Activated T-cell treated with anti-CD3 and anti-CD28 coated beads, Interleukin-2, amount 50 U/mL, for 48 hours (primary cell): ENCODE measurements around the gene SIRT4.

Source experiments
- DNase-seq, 2 experiments: peaks; one replicate each; pipeline ENCODE4 v3.0.0-alpha.2; 2020

Gene SIRT4

GRCh38 chr12:120278137-120279069 lies 23.7 kb upstream of the SIRT4 start:
- DNase-seq, result no peak

DNA sequence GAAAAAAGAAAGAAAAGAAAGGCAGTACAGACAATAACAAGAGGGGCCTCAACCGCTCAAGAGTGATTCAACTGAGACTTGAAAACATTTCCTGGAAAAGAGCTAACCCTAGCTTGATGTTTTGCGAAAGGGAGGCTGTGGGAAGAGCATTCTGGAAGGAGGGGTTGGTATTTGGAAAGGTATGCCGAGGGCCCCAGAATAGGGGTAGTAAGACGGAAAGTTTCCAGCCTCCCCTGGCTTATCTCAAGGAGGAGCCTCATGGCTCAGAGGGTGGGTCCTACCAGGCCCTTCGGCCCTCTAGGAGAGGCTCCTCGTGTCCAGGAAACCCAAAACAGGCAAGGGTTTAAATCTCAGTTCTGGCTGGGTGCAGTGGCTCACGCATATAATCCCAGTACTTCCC lies 18.8 kb upstream of the SIRT4 start:
- no peak for DNase-seq

DNA sequence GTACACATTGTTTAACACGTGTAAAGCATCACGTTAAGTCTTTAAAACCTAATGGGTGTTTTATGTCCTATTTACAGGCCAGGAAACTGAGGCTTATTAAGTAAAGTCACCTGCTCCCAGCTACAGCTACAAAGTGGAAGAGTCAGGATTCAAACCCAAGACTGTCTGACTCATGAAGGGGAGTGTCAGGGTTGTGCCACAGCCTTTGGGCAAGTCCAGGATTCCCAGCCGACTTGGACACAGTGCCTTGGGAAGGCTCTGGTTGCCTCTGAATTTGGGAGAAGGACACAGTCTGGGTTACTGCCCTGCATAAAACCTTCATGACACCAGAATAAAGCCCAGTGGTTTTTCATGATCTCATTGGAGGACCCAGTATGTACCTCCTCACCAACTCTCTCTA lies 17.7 kb upstream of the SIRT4 start:
- DNase-seq, result no peak

DNA sequence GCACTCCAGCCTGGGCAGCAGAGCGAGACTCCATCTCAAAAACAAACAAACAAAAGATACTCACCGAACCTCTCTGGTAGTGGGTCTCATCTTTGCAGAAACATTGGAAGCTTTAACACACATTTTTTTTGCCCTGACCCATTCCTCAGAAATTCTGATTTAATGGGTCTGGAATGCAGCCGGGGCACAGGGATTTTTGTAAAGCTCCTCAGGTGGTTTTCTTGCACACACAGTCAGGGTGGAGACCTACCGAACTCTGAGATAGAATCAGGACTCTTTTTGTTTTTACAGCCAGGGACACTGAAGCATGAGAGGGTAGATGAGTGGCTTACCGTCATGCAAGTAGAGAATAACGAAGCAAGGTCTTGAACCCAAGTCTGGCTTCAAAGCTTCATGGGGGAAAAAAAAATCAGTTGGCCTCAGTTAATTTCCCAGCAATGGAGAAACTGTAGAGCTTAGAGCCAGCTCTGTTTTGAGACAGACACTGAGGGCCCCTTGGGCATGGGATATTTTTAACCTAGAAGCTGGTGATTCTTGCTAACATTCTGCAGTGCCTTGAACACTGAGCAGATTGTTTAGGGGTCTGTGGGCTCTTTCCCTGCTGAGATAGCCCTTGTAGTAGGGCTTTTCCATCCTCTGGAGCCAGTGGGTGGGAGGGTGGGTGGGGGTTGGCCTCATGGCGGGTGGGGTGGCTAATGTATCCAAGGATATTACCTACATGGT lies 15.2 kb upstream of the SIRT4 start:
- no peak for DNase-seq

DNA sequence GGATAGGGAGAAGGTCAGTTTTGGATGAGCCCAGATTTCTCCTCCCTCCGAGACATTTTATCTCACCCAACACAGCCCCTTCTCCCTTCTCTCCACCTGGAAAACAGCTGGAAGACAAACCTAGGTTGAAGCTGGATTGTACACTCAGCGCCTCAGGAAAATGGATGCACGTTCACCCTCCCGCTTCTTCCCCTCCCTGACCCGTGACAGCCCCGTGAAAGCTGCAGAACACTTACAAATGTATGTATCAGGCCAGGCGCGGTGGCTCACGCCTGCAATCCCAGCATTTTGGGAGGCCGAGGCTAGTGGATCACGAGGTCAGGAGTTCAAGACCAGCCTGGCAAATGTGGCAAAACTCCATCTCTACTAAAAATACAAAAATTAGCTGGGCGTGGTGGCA lies 14.6 kb upstream of the SIRT4 start:
- no peak for DNase-seq

GRCh38 chr12:120290609-120291305 lies 11.4 kb upstream of the SIRT4 start:
- peak; percentile 53 to 55 for DNase-seq

GRCh38 chr12:120292411-120292660 lies 9.8 kb upstream of the SIRT4 start:
- DNase-seq, result no peak

DNA sequence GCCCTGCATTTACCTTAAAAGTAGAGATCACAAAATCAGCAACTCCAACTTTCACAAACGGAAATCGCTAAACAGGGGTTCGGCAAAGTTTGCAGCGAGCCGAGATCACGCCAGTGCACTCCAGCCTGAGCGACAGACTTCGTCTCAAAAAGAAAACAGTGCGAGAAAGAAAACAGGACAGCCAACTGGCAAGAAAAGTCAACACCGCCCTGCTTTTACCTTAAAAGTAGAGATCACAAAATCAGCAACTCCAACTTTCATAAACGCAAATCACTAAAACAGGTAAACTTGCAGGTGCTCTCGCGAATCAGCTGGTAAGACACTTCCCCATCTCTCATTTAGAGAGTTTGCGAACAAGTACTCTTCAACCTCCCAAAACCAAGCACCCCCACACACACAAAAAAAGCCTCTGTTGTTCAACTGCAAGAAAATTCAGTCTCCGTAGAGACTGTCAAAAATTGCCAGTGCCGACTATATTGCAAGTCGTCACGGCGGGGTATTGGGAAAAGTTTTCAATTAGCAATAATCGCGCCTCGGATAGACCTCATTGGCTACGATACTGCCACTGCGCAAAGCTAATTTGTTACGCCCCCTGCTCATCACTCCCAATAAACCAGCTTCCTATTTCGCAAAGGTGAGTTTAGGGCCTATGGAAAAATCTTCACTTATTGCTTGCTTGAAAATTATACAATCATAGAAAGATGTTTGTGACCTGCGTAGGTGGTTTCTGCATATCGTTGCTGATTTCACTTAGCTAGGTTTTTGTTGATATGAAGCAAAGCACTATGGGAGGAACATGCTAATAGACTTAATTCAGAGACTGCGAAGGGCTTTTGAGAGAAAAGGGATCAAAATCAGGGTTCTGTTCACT lies 9.2 kb upstream of the SIRT4 start, which contains the start of gene RNU4-1:
Gene RNU4-1 (minus strand): TSS at position 577 of the 871 bp plus-strand sequence.
- peak; percentile 84 for DNase-seq

GRCh38 chr12:120314220-120314619 lies 12.1 kb downstream of the SIRT4 start:
- DNase-seq, result no peak

DNA sequence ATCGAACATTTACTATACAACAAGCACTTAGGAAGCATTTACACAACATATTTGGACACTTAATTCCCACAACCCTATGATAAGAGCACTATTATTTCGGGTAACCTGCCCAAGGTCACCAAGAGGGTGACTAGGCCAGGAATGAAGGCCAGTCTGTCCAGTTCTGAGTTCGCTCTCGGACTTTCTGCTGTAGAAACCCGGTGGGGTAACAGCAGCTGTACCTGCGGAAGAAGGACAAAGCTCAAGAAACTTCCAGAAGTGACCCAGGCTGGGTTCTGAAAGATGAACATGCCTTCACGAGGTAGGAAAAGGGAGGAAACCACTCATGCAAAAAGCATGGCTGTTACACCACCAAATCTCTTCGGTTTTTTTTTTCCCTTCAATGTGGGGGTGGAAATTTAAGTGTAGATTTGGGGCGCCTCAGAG lies 14.7 kb downstream of the SIRT4 start:
- peak in 1 of 2 experiments; percentile 21 for DNase-seq

GRCh38 chr12:120317224-120318105 lies 15.3 kb downstream of the SIRT4 start:
- peak; percentile 100 for DNase-seq

GRCh38 chr12:120321382-120322202 lies 19.5 kb downstream of the SIRT4 start:
- no peak for DNase-seq

DNA sequence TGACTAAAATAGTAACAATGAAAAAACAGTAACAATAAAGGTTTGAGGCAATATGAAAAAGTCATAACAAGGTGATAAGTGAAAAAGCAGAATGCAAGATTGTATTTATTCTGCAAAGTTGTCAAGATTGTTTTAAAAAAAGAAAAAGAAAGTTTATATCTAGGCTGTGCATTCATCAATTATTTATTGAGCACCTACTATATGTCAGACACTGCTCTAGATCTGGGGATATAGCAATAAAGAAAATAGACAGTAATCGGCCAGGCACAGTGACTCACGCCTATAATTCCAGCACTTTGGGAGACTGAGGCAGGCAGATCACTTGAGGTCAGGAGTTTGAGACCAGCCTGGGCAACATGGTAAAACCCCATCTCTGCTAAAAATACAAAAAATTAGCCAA lies 21.7 kb downstream of the SIRT4 start:
- DNase-seq, result no peak

DNA sequence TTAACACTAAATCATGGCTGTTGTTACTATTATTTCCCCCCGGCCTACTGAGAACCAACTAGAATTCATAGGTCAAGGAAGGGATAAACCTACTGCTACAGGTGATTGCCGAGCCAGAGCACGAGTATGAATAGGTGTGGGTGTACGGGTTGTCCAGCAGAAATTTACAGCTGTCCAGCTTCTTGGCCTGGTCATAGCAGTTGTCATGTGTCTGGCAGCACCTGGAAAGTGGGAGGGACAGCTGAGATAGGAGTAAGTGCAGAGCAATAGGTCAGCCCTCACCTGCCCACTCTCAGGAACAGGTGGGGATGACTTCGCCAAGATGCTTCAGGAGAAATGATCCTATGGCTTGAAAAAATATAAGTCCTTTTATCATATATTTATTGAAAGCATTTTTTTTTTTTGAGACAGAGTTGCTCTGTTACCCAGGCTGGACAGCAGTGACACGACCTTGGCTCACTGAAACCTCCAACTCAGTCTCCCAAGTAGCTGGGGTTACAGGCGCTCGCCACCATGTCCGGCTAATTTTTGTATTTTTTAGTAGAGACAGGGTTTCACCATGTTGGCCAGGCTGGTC lies 22.8 kb downstream of the SIRT4 start:
- no peak for DNase-seq

DNA sequence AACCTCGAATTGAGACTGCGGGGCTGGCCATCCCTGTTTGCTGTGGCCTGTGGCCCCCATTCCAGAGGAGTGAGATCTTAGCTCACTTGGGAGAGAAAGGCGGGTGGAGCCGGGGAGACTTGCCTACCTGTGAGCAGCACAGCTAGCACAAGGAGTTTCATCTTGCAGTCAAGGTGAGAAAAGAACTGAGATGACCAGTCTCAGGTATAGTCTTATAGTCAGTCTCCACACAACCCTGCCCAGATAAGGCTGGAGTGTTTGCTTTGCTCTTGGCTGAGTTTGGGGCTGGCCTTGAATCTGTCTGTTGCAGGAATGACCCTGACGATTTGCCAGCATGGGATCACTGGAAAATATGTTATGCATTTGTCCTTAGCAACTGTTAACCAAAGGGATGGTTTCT lies 25.5 kb downstream of the SIRT4 start, which contains the start of gene PLA2G1B:
Gene PLA2G1B (minus strand): TSS at position 187 of the 400 bp plus-strand sequence. CDS start 26 bp downstream, at position 161.
- no peak for DNase-seq

- DNase-seq, result no peak
Measured at GRCh38 chr12:120328228-120328627, 26.1 kb downstream of the SIRT4 start.

DNA sequence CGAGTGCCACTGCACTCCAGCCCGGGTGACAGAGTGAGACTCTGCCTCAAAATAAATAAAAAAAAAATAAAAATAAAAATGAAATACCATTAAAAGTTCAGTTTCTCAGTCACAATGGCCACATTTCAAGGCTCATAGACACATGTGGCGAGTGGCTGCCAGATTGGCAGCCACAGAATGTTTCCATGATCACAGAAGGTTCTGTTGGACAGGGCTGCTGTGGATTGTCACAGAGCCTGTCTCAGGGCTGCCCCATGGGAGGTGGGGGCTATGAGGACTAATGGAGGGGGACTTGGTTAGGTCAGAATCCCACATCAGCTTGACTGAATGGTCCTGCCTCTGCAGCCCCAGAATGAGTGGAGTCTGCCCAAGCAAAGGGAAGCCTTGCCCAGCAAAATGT lies 29.3 kb downstream of the SIRT4 start:
- no peak for DNase-seq

- no peak for DNase-seq
Measured at GRCh38 chr12:120332041-120332440, 29.9 kb downstream of the SIRT4 start.

GRCh38 chr12:120332523-120332922 lies 30.4 kb downstream of the SIRT4 start:
- no peak for DNase-seq

- peak; percentile 61 to 66 for DNase-seq
Measured at GRCh38 chr12:120335447-120335846, 33.3 kb downstream of the SIRT4 start.
